HepG2 (cell line): ENCODE measurements around the gene AKAP8L. TPM values are rescaled to one million over a fixed set of nuclear protein-coding genes. Genes with fewer than 3 reads are reported as not detected.

Experiments
- AKAP8 ChIP-seq: sonication (generic); formaldehyde crosslinking; IDR thresholded peaks from 2 replicates; pipeline ENCODE4 v1.5.1; 2020; ENCODE audit warnings: mild to moderate bottlenecking, missing genetic modification reagents
- KLF11 ChIP-seq: IDR thresholded peaks from 2 replicates; pipeline ENCODE4 v1.6.1; 2016; ENCODE audit warnings: missing compliant biosample characterization
- KMT2A ChIP-seq: sonication (generic); formaldehyde crosslinking; IDR thresholded peaks from 2 replicates; pipeline ENCODE4 v1.4.0; 2020; ENCODE audit warnings: missing genetic modification reagents
- MEIS1 ChIP-seq: sonication (generic); formaldehyde crosslinking; IDR thresholded peaks from 2 replicates; pipeline ENCODE4 v1.9.0; 2021; ENCODE audit warnings: mild to moderate bottlenecking, missing genetic modification reagents, moderate library complexity, borderline replicate concordance
- MTA3 ChIP-seq: sonication (generic); formaldehyde crosslinking; IDR thresholded peaks from 2 replicates; pipeline ENCODE4 v1.4.0; 2020; ENCODE audit warnings: missing genetic modification reagents
- MXI1 ChIP-seq: IDR thresholded peaks from 3 replicates; pipeline ENCODE4 v1.6.1; 2012; ENCODE audit warnings: low read depth, low read length, inconsistent platforms, borderline replicate concordance
- PITX1 ChIP-seq: sonication (generic); formaldehyde crosslinking; IDR thresholded peaks from 2 replicates; pipeline ENCODE4 v1.5.1; 2020; ENCODE audit warnings: mild to moderate bottlenecking, missing genetic modification reagents
- RELA ChIP-seq: sonication (generic); formaldehyde crosslinking; IDR thresholded peaks from 2 replicates; pipeline ENCODE4 v1.4.0; 2020; ENCODE audit warnings: missing genetic modification reagents
- SMAD1 ChIP-seq: sonication (generic); formaldehyde crosslinking; IDR thresholded peaks from 2 replicates; pipeline ENCODE4 v1.4.0; 2020; ENCODE audit warnings: missing genetic modification reagents, low read depth, mild to moderate bottlenecking, borderline replicate concordance
- TMF1 ChIP-seq: sonication (generic); formaldehyde crosslinking; IDR thresholded peaks from 2 replicates; pipeline ENCODE4 v1.8.1; 2022; ENCODE audit warnings: low read depth, missing genetic modification reagents
- YEATS4 ChIP-seq: sonication (generic); formaldehyde crosslinking; IDR thresholded peaks from 2 replicates; pipeline ENCODE4 v1.4.0; 2020; ENCODE audit warnings: missing genetic modification reagents, borderline replicate concordance
- ZNF180 ChIP-seq: sonication (generic); formaldehyde crosslinking; IDR thresholded peaks from 2 replicates; pipeline ENCODE4 v1.4.0; 2020; ENCODE audit warnings: low read depth, missing genetic modification reagents, borderline replicate concordance
- ZNF660 ChIP-seq: sonication (generic); formaldehyde crosslinking; IDR thresholded peaks from 2 replicates; pipeline ENCODE4 v1.5.1; 2020; ENCODE audit warnings: mild to moderate bottlenecking, low read depth, missing genetic modification reagents, borderline replicate concordance
- ZNF747 ChIP-seq: sonication (generic); formaldehyde crosslinking; IDR thresholded peaks from 2 replicates; pipeline ENCODE4 v1.8.1; 2023; ENCODE audit warnings: missing genetic modification reagents, mild to moderate bottlenecking, borderline replicate concordance
- ZNF878 ChIP-seq: sonication (generic); formaldehyde crosslinking; IDR thresholded peaks from 2 replicates; pipeline ENCODE4 v1.8.1; 2023; ENCODE audit warnings: mild to moderate bottlenecking, missing genetic modification reagents, moderate library complexity
- polyA plus RNA-seq, 8 experiments: library from polyadenylated mRNA; depleted of rRNA in 3 of 8; stranded (reverse) in 7 of 8; unstranded in 1 of 8; fragments of >200 nt; fragmentation: Illumina TruSeq in 4 of 8; extraction: Trizol in 4 of 8; gene quantifications; 2 replicates each; pipeline versions ENCODE4 v1.2.1 to v1.2.3, GENCODE V29; 2011 to 2016; ENCODE audit warnings: low read depth in 4 of 8, missing spikeins in 1 of 8, mixed read lengths in 1 of 8; ENCODE audit not compliant: insufficient read depth in 1 of 8
- total RNA-seq, 5 experiments: library from RNA; depleted of rRNA; stranded (reverse); fragments of >200 nt; fragmentation: Illumina TruSeq; extraction: Trizol; gene quantifications; 2 replicates each; pipeline ENCODE4 v1.2.3, GENCODE V29; 2016; ENCODE audit warnings: low read depth in 1 of 5
- TF ChIP-seq, protein P1 (sequence below): IDR thresholded peaks from 2 replicates; pipeline ENCODE4 v1.6.1; 2012; ENCODE audit warnings: inconsistent platforms
- TF ChIP-seq, protein P2 (sequence below): sonication (generic); formaldehyde crosslinking; IDR thresholded peaks from 2 replicates; pipeline ENCODE4 v1.8.1; 2023; ENCODE audit warnings: mild to moderate bottlenecking, missing genetic modification reagents
- TF ChIP-seq, protein P3 (sequence below): sonication (generic); formaldehyde crosslinking; IDR thresholded peaks from 2 replicates; pipeline ENCODE4 v1.8.0; 2022; ENCODE audit warnings: missing genetic modification reagents, mild to moderate bottlenecking, inconsistent platforms, borderline replicate concordance
- TF ChIP-seq, protein P4 (sequence below): IDR thresholded peaks from 2 replicates; pipeline ENCODE4 v1.6.1; 2016; ENCODE audit warnings: low read depth, missing genetic modification reagents, missing compliant biosample characterization
- TF ChIP-seq, protein P5 (sequence below): IDR thresholded peaks from 2 replicates; pipeline ENCODE4 v1.6.1; 2016

Gene AKAP8L
- total and polyA plus RNA-seq, 2 of the 13 experiments (the other 11 are each of a cell fraction or from before 2014, with no cell fraction given): 48.2 to 49.6 TPM

DNA sequence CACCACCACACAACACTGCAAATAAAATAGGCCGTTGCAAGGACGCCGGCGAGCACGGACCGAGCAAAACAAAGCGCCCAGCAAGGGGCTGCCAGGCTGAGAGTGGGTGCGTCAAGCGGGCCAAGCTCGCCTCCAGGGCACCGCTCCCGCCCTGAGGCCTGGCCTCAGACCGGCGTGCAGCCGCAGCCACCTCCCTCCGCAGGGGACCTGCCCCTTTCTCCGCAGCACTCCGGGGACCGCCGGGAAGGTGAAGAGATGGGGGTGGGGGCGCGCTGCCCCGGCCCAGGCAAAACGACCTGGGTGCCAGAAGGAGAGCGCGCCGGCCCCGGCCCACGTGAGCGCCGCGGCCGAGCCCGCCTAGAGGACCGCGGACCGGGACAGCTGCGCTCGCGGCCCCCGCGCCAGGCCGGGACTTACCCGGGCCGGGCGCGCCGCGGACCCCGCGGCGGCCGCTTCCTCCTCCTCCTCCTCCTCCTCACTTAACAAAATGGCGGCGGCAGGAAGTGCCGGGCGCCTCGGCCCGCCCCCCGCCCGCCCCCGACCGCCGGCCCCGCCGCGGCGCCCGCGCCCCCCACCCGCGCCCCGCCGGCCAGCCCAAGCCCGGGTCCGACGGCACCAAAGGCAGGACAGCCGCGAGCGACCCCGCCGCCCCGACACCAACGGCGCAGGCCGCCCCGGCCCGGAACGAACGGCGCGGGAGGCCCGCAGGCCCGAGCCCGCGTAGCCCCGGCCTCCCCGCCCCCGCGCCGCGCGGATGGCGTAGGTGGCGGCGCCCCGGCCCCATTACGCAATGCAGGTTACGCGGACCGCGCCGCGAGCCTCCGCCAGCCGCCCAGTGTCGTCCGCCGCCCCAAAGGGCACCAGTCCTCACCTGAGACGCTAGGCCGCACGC is 87.1 kb downstream of the AKAP8L start (continued):
- TF ChIP-seq KMT2A (CRISPR knock-in tag) (0 out of 2 replicates have a peak, but pooled peaks have one; percentile 15), KLF11 (CRISPR knock-in tag) (no peak), PITX1 (CRISPR knock-in tag) (no peak), RELA (CRISPR knock-in tag) (no peak), MXI1 (no peak), MEIS1 (CRISPR knock-in tag) (no peak; the same call in 1 of the 2 replicates), YEATS4 (CRISPR knock-in tag) (0 out of 2 replicates have a peak, but pooled peaks have one; percentile 6), MTA3 (no peak), ZNF878 (no peak), AKAP8 (CRISPR knock-in tag) (no peak), ZNF660 (CRISPR knock-in tag) (no peak), SMAD1 (no peak), TMF1 (no peak), ZNF180 (no peak), ZNF747 (CRISPR knock-in tag) (no peak)
- TF ChIP-seq, protein P1, sequence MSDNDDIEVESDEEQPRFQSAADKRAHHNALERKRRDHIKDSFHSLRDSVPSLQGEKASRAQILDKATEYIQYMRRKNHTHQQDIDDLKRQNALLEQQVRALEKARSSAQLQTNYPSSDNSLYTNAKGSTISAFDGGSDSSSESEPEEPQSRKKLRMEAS: no peak
- TF ChIP-seq, protein P2, sequence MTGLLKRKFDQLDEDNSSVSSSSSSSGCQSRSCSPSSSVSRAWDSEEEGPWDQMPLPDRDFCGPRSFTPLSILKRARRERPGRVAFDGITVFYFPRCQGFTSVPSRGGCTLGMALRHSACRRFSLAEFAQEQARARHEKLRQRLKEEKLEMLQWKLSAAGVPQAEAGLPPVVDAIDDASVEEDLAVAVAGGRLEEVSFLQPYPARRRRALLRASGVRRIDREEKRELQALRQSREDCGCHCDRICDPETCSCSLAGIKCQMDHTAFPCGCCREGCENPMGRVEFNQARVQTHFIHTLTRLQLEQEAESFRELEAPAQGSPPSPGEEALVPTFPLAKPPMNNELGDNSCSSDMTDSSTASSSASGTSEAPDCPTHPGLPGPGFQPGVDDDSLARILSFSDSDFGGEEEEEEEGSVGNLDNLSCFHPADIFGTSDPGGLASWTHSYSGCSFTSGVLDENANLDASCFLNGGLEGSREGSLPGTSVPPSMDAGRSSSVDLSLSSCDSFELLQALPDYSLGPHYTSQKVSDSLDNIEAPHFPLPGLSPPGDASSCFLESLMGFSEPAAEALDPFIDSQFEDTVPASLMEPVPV (CRISPR knock-in tag): no peak
- TF ChIP-seq, protein P3, sequence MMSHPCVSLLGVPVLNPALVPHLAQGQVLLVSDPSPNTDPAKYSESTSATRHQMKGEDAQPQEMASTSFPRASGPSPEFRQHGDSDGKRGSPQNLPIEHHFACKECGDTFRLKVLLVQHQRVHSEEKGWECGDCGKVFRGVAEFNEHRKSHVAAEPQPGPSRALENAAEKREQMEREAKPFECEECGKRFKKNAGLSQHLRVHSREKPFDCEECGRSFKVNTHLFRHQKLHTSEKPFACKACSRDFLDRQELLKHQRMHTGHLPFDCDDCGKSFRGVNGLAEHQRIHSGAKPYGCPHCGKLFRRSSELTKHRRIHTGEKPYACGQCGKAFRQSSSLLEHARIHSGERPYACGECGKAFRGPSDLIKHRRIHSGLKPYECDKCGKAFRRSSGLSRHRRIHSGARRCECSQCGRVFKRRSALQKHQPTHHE: no peak
- TF ChIP-seq, protein P4, sequence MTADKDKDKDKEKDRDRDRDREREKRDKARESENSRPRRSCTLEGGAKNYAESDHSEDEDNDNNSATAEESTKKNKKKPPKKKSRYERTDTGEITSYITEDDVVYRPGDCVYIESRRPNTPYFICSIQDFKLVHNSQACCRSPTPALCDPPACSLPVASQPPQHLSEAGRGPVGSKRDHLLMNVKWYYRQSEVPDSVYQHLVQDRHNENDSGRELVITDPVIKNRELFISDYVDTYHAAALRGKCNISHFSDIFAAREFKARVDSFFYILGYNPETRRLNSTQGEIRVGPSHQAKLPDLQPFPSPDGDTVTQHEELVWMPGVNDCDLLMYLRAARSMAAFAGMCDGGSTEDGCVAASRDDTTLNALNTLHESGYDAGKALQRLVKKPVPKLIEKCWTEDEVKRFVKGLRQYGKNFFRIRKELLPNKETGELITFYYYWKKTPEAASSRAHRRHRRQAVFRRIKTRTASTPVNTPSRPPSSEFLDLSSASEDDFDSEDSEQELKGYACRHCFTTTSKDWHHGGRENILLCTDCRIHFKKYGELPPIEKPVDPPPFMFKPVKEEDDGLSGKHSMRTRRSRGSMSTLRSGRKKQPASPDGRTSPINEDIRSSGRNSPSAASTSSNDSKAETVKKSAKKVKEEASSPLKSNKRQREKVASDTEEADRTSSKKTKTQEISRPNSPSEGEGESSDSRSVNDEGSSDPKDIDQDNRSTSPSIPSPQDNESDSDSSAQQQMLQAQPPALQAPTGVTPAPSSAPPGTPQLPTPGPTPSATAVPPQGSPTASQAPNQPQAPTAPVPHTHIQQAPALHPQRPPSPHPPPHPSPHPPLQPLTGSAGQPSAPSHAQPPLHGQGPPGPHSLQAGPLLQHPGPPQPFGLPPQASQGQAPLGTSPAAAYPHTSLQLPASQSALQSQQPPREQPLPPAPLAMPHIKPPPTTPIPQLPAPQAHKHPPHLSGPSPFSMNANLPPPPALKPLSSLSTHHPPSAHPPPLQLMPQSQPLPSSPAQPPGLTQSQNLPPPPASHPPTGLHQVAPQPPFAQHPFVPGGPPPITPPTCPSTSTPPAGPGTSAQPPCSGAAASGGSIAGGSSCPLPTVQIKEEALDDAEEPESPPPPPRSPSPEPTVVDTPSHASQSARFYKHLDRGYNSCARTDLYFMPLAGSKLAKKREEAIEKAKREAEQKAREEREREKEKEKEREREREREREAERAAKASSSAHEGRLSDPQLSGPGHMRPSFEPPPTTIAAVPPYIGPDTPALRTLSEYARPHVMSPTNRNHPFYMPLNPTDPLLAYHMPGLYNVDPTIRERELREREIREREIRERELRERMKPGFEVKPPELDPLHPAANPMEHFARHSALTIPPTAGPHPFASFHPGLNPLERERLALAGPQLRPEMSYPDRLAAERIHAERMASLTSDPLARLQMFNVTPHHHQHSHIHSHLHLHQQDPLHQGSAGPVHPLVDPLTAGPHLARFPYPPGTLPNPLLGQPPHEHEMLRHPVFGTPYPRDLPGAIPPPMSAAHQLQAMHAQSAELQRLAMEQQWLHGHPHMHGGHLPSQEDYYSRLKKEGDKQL (CRISPR knock-in tag): no peak
- TF ChIP-seq, protein P5, sequence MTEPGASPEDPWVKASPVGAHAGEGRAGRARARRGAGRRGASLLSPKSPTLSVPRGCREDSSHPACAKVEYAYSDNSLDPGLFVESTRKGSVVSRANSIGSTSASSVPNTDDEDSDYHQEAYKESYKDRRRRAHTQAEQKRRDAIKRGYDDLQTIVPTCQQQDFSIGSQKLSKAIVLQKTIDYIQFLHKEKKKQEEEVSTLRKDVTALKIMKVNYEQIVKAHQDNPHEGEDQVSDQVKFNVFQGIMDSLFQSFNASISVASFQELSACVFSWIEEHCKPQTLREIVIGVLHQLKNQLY: no peak
